ENCODE measurements around the gene INPP5D.
"Not testable (repeated sequence)": the region's sequence is repeated elsewhere in the genome, so short reads cannot be mapped to it uniquely, and the experiment has no call there.

Gene INPP5D

GRCh38 chr2:233199870-233200269, 139.7 kb downstream of the INPP5D start:
- no peak for DNase-seq (ENCODE audit: low read depth)
- TF ChIP-seq CTCF (IDR thresholded peaks at IDR 0.05; ENCODE audit: insufficient read depth, low read depth, low read length, missing control alignments), result no peak

GRCh38 chr2:233200790-233201189, 140.6 kb downstream of the INPP5D start:
- not testable (repeated sequence) for H3K4me3 ChIP-seq (ENCODE audit: low read length); DNase-seq (ENCODE audit: low read depth)

More at GRCh38 chr2:233199870-233200269, 139.7 kb downstream of the INPP5D start:
- no peak overlapping the region for H3K4me3 ChIP-seq (ENCODE audit: low read length)

DNA sequence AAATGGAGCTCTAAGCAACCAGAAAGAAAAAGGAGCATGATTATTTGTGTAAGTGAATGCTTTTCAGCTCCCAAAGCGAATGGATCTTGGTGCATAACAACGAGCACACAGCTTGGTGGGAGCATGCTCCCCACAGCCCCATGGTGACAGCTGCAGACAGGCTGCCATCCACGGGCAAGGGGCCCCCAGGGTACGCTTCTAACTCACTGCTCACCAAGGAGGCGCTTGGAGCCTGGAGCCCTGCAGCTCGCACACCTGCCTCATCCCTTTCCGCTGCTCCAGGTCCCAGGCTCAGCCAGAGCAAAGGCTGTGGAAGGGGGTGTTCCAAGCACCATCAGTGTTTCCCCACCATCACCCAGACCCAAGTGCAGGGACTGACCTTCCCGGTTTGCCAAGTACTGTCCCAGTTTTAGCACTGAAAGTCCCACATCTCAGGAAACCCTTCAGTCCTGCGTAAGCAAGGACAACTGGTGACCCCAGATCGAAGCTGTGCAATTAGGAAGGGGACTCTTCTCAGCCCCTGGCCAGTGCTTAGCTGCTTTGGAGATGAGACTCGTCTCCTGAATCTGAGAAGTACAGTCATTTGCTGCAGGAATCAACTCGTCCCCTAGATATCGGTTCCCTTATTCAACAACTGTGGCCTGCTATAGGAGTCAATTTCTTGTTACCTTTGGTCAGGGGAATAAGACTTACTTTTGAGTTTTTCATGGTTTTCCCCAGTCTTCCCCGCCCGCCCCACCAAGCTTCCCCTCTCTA, 141.3 kb downstream of the INPP5D start:
- no peak for DNase-seq (ENCODE audit: low read depth)
- no peak for TF ChIP-seq CTCF (IDR thresholded peaks at IDR 0.05; ENCODE audit: insufficient read depth, low read depth, low read length, missing control alignments)
- H3K4me3 ChIP-seq (ENCODE audit: low read length), result no peak overlapping the region

DNA sequence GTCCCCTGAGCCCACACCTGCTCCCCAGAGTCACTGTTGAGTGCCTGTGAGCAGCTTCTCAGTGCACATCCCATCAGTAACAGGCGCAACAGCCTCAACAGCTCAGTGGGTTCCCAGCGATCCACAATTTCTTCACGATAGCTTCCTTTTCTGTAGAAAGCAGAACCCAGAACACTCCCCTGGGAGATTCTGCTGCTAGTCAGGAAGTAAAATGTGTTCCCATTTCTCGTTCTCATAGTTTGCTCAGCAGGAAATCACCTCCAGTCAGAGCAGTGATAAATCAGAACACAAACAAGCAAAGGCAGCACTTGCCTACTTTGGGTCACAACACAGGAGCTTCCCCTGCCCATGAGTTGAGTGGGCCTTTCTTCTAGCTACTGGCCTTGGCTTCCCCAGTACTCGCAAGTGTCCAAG, 142.4 kb downstream of the INPP5D start:
- TF ChIP-seq CTCF (IDR thresholded peaks at IDR 0.05; ENCODE audit: insufficient read depth, low read depth, low read length, missing control alignments), result no peak
- DNase-seq (ENCODE audit: low read depth), result no peak
- H3K4me3 ChIP-seq (ENCODE audit: low read length), result no peak overlapping the region

DNA sequence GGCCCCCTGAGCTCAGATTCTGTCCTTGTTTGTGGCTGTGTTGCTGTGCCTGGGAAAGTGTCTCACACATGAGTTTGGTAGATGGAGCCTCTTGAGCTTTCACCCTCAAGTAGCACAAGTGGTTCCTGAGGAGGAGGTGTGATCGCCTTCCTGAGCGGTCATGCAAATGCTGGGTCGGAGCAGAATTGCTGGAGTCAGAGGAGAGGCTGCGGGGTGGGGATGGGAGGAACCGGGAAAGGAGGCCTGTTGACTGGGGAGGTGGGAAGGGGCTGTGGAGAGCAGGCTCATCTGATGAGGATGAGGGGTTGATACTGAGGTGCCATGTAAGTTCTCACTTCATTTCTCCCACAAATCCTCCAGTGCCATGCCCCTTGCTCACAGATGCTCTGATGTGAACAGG, 142.9 kb downstream of the INPP5D start:
- no peak for TF ChIP-seq CTCF (IDR thresholded peaks at IDR 0.05; ENCODE audit: insufficient read depth, low read depth, low read length, missing control alignments)
- no peak for DNase-seq (ENCODE audit: low read depth)
- H3K4me3 ChIP-seq (ENCODE audit: low read length), result no peak overlapping the region

- no peak for DNase-seq (ENCODE audit: low read depth)
- no peak for TF ChIP-seq CTCF (IDR thresholded peaks at IDR 0.05; ENCODE audit: insufficient read depth, low read depth, low read length, missing control alignments)
- H3K4me3 ChIP-seq (ENCODE audit: low read length), result no peak overlapping the region
Measured at GRCh38 chr2:233204286-233204936, 144.3 kb downstream of the INPP5D start.

DNA sequence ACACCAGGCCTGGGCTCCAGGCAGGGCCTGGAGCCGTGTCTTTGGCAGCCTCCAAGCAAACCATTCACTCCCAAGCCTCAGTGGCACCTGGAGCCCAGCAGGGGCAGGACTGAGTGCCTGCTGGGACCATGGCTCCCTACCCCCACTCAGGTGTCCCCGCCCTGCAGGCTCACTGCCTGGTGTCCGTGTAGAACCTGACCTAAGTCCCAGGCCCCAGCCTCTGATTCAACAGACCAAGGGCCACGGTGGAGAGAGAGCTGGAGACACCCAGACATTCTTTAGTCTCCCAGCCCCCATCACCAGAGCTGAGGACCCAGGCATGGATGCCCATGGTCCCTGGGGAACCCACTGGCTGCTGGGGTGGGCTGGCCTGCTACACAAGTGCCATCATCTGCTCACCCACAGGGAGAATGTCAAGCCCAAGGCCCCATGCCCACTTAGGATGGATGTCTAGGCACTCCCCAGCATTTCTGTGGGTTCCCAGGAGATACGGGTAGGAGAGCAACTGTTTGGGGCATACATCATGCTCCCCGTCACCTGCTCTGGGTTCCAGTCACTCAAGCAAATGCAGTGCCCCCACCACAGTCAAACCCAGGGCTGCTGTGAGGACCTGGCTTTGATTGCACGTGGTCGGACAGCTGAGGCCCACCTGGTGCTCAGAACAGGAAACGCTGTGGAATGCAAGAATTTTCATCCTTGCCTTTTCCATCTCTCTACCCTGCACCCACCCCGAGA, 148.4 kb downstream of the INPP5D start:
- no peak for DNase-seq (ENCODE audit: low read depth)
- TF ChIP-seq CTCF (IDR thresholded peaks at IDR 0.05; ENCODE audit: insufficient read depth, low read depth, low read length, missing control alignments), result peak; percentile 10
- no peak overlapping the region for H3K4me3 ChIP-seq (ENCODE audit: low read length)

Data from epithelial cell of esophagus (primary cell).